Measurements from ENCODE around the gene CHCHD3.

The CHCHD3 gene

DNA sequence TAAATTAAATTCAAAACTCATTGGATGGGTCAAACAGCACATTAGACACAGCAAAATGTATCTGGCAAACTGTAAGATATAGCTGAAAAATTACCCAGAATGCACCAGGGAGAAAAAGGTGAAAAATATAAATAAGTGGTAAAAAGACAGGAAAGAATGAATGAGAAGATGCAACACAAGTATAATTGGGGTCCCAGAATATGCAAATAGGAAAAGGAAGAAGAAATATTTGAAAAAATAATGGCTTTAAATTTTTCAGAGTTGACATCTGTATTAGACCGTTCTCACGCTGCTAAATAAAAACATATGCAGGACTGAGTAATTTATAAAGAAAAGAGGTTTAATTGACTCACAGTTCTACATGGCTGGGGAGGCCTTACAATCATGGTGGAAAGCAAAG is 337.9 kb downstream of the CHCHD3 start:
- no peak overlapping the region for H3K4me3 Mint-ChIP-seq
- DNase-seq (no peak), ATAC-seq (replicated peaks) (no peak)
- no peaks in the 10 kb centered on the region for H3K4me1 Mint-ChIP-seq
- H3K27me3 Mint-ChIP-seq = peaks cover 10 to 12% of the 10 kb centered on the region in 2 donors
- H3K27ac Mint-ChIP-seq = no peak overlapping the region
- peaks cover 9 to 11% of the 10 kb centered on the region in 2 donors for H3K9me3 Mint-ChIP-seq
- no peaks in the 10 kb centered on the region for H3K36me3 Mint-ChIP-seq

DNA sequence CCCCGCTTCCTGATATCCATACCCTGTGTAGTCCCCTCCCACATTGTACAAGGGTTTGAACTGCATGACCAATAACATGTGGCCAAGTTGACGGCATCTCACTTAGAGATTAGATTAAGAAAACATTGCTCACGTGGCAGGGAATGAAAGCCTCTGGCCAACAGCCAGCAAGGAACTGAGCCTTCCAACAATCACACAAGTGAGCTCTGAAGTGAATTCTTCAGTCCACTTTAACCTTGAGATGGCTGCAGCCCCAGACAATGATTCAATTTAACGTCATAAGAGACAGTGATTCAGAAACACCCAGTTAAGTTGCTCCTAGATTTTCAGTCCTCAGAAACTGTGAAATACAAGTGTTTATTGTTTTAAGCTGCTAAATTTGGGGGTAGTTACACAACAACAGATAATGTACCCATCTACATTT is 339.7 kb downstream of the CHCHD3 start:
- no peak overlapping the region for H3K27ac Mint-ChIP-seq
- H3K27me3 Mint-ChIP-seq = peaks cover 15 to 21% of the 10 kb centered on the region in 2 donors
- DNase-seq = no peak
- H3K9me3 Mint-ChIP-seq = peaks cover 9 to 11% of the 10 kb centered on the region in 2 donors
- no peaks in the 10 kb centered on the region for H3K36me3 Mint-ChIP-seq
- no peak for ATAC-seq (replicated peaks)
- no peak overlapping the region for H3K4me3 Mint-ChIP-seq
- no peaks in the 10 kb centered on the region for H3K4me1 Mint-ChIP-seq

DNA sequence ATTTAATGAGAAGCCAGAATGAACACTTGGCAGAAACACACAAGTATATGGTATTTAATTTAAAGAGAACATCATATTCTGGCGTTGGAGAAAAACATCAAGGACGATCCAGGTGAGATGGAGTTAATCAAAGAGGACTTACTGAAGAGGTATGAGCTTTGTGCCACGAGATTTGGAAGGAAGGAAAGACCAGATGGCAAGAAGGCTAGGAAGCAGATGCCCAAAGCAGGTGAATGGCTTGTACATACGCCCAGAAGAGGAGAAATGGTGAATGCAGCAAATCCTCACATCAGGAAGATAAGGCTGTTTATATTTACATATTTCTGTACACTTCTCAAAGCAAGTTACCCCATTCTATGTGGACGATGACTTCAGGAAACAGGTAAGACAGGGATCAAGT is 341.7 kb downstream of the CHCHD3 start:
- ATAC-seq (replicated peaks) (no peak), DNase-seq (no peak)
- Mint-ChIP-seq H3K27ac (no peak overlapping the region), H3K4me1 (no peaks in the 10 kb centered on the region), H3K36me3 (no peaks in the 10 kb centered on the region), H3K4me3 (no peak overlapping the region), H3K27me3 (peaks cover 15 to 21% of the 10 kb centered on the region in 2 donors), H3K9me3 (peaks cover 9 to 11% of the 10 kb centered on the region in 2 donors)

DNA sequence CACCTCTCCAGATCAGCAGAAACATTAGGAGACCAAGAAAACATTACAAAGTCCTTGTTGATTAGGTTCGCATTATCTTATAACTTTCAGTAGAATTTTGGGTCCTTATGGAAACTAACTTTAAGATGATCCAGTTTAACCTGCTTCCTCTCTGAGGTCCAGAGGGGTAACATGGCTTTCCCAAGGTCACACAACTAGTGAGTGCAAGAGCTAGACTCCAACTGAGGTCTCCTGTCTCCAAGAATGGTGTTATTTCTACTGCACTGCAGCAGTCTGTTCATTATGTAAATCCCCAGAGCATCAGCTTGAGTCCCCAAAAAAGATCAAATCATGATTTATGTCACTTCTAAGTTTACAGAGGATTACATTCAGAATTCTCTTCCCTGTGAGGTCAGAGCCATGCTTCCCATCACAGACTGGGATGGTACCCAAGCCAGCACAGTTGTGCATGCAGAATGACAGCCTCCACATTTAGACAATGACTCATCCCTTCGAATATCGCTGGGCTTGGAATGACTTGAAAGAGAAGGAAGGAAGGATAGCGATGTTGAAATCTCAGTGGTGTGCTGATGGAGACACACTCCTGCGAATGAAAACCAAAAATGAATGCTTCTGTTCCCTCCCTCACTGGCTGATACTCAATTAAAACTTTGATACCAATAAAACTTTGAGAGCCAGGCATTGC is 342.5 kb downstream of the CHCHD3 start:
- Mint-ChIP-seq H3K4me1 (no peaks in the 10 kb centered on the region), H3K27ac (no peak overlapping the region), H3K36me3 (no peaks in the 10 kb centered on the region), H3K27me3 (peaks cover 15 to 21% of the 10 kb centered on the region in 2 donors), H3K9me3 (peaks cover 8 to 11% of the 10 kb centered on the region in 2 donors), H3K4me3 (no peak overlapping the region)
- DNase-seq (no peak), ATAC-seq (replicated peaks) (no peak)

DNA sequence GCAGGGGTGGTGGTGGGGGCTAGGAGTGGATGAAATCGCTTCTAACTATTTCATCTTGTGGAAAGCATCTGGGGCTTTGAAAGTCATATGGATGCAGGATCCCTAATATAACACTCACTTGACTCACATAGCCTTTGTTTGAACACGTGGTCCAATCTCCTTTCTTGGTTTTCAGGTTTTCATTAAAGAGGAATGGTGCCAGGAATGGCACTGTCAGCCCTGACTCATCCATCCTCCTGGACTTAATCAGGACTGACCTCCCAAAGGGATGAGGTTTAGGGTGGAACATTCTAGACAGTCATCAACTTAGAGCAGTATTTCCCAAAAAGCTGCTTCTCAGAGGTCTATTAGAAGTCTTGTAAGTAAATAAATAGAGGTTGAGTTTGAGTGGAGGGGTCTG is 343.6 kb downstream of the CHCHD3 start:
- Mint-ChIP-seq H3K4me3 (no peak overlapping the region), H3K9me3 (peaks cover 7 to 11% of the 10 kb centered on the region in 2 donors), H3K4me1 (no peaks in the 10 kb centered on the region), H3K27ac (no peak overlapping the region), H3K36me3 (no peaks in the 10 kb centered on the region), H3K27me3 (peaks cover 15 to 21% of the 10 kb centered on the region in 2 donors)
- no peak for ATAC-seq (replicated peaks)
- DNase-seq = no peak

DNA sequence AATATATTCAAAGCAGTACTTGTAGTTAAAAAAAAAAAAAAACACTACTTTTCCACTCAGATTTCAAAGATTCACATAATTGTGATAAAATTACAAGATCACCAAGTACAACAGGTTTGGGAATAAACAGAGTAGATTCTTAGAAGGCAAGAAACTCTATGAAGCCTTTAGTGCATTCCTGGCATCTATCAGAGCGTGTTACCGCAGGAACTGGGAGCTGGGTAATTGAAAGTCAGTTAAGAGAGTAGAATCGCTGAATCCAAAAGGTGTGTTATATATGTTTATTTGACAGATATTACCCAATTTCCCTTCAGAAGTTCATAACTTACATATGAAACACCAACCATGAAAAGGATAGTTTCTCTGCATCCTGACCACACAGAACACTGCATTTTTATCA is 346.4 kb downstream of the CHCHD3 start:
- Mint-ChIP-seq H3K36me3 (no peaks in the 10 kb centered on the region), H3K4me3 (no peak overlapping the region), H3K27me3 (peaks cover 14 to 15% of the 10 kb centered on the region in 2 donors), H3K4me1 (no peaks in the 10 kb centered on the region), H3K9me3 (no peaks in the 10 kb centered on the region), H3K27ac (no peak overlapping the region)
- no peak for DNase-seq
- ATAC-seq (replicated peaks) = no peak

Measured in stimulated activated naive B cell treated with anti-CD40 and anti-IgM and Interleukin-4, amounts not matched to agents 10 μg/mL and 1 μg/mL and 100 μg/mL, for 72 hours (primary cell).